H54 (cell line): ENCODE measurements around the gene CST7.
"Not testable (repeated sequence)": the region's sequence is repeated elsewhere in the genome, so short reads cannot be mapped to it uniquely, and the experiment has no call there.

Experiments
- DNase-seq: peaks from one replicate; pipeline ENCODE4 v3.0.0; 2011; ENCODE audit warnings: low spot score, mixed read lengths; ENCODE audit not compliant: insufficient read length
- FAIRE-seq: peaks from 3 replicates; lab custom pipeline; 2011; peaks lifted over from hg19 to GRCh38; lab: Jason Lieb, UNC
- POLR2A ChIP-seq: IDR thresholded peaks from 2 replicates; pipeline ENCODE4 v1.6.1; 2011; ENCODE audit warnings: low read depth, mild to moderate bottlenecking, low read length

CST7 gene

DNA sequence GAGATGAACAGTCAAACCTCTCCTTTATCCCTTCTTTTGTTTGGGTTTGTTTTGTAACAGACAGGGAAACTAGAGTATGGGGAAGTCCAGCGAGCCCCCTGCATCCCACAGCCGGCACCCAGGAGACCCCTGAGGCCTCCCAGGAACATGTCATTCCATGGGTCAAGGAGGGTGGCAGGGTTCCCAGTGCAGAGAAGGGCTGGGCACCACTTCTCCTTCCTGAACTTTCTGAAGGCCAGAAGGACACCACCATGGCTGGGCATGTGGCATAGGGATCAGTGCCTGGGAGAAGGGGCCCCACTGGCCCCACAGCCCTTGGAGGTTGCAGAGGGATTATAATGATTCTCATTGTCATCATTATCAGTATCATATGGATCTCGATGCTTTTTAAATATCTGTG is 13.9 kb upstream of the CST7 start:
- no peak for FAIRE-seq

DNA sequence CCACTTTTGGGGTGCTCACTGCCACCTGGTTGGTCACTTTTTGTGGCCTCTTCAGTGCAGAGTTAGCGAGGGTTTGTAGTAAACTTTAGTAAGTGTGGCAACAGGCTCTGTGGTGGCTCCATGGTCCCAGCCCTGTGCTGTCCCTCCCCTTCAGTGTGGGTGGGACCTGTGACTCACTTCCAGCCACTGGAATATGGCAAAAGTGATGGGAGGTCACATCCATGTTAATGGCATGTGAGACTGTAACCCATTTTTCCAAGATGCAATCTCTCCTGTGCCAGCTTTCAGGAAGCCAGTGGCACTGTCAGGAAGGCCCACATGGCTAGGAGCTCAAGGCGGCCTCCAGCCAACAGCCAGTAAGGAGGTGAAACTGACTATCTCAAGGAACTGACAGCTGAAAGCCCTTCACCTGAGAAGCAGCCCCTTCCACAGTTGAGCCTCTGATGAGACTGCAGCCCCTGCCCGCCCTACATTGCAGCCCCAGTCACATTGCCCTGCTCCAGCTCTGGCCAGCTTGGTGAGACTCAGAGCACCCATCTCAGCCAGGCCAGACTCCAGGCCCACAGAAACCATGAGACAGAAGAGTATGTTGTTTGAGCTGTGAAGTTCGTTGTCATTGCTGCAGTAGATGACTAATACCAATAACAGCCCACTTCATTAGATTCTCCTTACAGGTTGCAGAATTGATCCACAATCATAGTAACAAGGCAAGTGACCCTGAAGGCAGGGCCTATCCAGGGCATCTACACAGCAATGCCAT is 13.1 kb upstream of the CST7 start:
- DNase-seq (no peak), FAIRE-seq (no peak)
- TF ChIP-seq POLR2A, result no peak

More for the DNA sequence above, 13.9 kb upstream of the CST7 start:
- no peak for TF ChIP-seq POLR2A
- no peak for DNase-seq

DNA sequence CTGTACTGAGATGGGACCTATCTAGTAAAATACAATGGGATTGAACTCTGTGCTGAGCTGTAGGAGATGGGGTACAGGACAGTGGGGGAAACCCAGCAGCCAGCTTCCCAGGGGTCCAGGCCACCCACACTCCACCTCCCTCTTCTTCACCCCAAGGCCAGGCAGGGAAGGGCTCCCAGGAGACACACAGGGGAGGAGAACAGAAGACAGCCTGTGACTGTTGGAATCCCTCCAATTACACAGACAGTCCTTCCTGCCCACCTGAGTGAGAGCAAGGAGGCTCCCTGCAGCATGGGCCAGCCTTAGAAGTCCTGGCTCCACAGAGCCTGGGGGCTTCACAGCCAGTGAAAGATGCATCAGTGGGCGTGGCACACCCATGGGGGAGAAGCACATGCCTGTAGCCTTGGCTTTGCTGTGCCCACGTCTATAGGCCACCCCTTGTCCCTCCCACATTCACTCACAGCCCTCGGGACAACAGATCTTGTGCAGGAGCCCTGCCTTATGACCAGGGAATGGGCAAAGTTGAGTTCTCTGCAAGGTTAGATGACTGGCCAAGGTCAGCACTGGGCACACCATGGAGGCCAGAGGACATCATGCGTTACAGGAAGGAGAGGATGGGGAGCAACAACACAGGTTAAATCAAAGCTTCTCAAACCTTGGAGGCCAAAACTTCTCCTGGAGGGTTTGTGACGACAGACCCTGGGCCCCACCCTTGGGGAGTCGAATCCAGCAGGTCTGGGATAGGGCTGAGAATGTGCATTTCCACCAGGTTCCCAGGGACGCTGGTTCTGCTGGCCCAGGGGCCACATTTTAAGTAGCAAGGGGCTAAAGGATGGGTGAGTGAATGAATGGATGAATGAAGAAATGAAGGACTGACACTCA is 12.3 kb upstream of the CST7 start:
- no peak for DNase-seq
- no peak for FAIRE-seq
- no peak for TF ChIP-seq POLR2A

DNA sequence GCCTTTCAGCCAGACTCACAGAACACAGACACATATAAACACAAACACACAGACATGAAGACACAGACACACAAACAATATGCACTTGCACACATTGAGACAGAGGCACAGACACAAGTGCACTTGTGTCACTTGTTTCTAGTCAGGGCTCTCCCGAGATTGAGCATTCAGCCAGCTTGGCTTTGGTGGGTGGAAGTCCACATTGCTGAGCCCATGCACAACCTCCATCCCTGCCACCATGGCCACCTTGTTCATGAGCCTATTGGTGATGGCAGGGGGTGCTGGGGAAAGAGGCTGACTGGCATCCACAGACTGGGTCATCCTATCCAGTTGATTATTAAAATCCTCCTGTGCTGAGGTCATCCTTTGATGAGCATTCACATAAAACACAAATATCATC is 11.5 kb upstream of the CST7 start:
- DNase-seq (no peak), FAIRE-seq (no peak)
- TF ChIP-seq POLR2A, result no peak

DNA sequence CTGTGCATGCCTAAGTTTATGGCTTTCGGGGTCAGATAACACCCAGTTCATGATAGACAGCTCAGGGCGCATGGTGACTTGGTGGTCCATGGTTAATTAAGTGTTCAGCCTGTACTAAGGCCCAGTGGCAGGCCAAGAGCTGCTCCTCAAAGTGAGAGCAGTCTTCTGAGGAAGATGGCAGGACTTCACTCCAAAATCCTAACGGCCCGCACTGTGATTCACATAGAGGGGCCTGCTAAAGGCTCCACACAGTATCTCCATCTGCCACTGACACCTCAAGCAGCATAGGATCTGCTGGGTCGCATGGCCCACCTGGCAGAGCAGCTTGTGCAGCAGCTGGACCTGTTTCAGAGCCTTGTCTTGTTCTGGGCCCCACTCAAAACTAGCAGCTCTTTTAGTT is 10.6 kb upstream of the CST7 start:
- DNase-seq (no peak), FAIRE-seq (no peak)
- TF ChIP-seq POLR2A, result no peak

DNA sequence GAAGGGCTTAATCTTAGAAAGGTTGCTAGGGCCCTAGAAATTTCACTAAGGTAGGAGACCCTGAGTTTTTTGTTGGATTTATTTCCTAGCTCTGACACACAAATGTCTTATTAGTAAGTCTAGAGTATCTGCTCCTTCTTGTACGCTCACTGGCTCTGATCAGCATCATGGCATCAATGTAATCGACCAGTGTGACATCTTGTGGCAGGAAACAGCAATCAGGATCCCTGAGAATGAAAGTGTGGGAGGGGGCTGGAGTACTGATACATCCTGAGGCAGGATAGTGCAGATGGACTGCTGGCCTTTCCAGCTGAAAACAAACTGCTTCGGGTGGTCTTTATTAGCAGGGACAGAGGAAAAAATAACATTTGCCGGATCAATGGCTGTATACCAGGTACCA is 10.0 kb upstream of the CST7 start:
- FAIRE-seq (no peak), DNase-seq (no peak)
- no peak for TF ChIP-seq POLR2A

DNA sequence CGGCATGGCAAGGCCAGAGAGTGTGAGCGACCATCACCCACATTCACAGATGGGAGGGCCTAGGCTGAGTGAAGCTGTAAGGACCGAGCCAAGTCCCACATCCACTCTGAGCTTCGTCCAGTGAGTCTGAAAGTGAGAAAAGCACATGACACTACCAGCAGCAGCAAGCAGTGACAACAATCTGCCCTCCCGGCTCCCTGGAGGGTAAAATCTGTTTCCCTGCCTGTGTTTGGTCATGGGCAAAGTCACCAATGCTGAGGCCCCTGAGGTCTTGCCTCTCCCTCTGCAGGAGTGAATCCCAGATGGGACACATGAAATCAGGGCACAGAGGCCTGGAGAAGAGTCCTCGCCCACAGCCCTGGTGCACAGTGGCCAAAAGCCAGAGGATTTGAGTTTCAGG is 6.4 kb upstream of the CST7 start:
- no peak for FAIRE-seq

DNA sequence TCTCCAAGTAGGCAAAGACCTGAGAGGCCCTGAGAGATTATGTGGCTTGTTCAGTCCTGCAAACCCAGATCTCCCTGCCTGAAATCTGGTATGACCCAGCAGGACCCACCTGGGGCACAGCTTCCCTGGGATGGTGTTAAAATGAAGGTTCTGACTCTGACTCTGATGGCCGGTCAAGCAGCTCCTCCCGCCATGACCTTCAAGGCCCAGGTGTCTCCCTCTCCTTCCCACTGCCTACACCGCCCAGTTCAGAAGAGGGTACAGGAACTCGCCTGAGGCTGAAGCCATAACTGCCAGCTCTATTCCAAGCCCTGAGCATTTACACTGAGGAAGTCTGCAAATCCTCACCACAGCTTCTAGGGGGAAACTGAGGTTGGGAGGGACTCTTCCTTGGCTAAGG is 5.9 kb upstream of the CST7 start:
- FAIRE-seq, result no peak
- no peak for TF ChIP-seq POLR2A
- DNase-seq, result no peak

More for the DNA sequence above, 6.4 kb upstream of the CST7 start:
- TF ChIP-seq POLR2A, result no peak
- DNase-seq, result no peak

DNA sequence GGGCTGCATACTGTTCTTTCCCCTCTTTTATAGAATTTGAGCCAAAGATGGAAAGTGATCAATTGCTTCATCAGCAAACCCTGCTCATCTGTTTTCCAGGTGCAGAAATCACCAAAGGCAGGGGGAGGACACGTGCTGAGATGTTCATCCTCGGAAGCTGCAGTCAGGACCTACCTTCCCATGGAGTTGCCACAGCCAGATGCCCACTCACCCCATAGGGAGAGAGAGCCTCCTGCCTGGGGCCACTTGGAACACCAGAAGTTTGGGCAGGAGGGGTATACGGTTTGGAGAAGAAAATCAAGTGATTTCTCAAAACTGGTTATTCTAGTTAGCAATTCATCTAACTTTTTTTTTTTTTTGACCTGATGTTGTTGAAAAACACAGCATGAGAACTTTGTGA is 5.3 kb upstream of the CST7 start:
- FAIRE-seq (no peak), DNase-seq (no peak)
- TF ChIP-seq POLR2A, result no peak

DNA sequence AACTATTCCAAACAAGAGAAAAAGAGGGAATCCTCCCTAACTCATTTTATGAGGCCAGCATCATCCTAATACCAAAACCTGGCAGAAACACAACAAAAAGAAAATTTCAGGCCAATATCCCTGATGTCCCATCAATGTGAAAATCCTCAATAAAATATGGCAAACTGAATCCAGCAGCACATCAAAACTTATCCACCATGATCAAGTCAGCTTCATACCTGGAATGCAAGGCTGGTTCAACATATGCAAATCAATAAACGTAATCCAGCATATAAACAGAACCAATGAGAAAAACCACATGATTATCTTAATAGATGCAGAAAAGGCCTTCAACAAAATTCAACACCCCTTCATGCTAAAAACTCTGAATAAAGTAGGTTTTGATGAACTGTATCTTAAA is 2.7 kb upstream of the CST7 start:
- FAIRE-seq, DNase-seq: not testable (repeated sequence)

DNA sequence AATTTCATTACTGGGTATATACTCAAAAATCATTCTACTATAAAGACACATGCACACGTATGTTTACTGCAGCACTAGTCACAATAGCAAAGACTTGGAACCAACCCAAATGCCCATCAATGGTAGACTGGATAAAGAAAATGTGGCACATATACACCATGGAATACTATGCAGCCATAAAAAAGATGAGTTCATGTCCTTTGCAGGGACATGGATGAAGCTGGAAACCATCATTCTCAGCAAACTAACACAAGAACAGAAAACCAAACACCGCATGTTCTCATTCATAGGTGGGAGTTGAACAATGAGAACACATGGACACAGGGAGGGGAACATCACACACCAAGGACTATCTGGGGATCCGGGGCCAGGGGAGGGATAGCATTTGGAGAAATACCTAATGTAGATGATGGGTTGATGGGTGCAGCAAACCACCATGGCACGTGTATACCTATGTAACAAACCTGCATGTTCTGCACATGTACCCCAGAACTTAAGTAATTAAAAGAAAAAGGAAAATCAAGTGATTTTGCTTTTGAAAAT is 602 bp upstream of the CST7 start:
- DNase-seq, FAIRE-seq: not testable (repeated sequence)

DNA sequence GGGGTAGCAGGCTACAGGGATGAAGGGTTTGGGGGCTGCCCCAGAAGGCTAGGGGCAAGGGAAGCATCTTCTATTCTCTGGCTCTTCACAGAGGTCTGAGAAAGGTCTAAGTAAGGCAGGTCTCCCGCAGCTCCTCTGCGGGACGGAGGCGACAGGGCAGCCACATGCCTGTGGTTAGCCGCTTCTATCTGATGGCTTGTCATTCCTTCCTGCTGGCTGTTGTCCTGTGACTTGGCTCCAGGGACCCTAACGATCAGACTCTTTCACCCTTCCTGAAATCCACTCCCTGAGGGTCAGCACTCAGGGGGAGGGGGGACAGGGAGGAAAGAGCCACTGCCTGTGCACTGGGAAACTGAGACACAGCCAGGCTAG is 673 bp downstream of the CST7 start:
- no peak for FAIRE-seq
- DNase-seq, result no peak
- TF ChIP-seq POLR2A, result no peak

DNA sequence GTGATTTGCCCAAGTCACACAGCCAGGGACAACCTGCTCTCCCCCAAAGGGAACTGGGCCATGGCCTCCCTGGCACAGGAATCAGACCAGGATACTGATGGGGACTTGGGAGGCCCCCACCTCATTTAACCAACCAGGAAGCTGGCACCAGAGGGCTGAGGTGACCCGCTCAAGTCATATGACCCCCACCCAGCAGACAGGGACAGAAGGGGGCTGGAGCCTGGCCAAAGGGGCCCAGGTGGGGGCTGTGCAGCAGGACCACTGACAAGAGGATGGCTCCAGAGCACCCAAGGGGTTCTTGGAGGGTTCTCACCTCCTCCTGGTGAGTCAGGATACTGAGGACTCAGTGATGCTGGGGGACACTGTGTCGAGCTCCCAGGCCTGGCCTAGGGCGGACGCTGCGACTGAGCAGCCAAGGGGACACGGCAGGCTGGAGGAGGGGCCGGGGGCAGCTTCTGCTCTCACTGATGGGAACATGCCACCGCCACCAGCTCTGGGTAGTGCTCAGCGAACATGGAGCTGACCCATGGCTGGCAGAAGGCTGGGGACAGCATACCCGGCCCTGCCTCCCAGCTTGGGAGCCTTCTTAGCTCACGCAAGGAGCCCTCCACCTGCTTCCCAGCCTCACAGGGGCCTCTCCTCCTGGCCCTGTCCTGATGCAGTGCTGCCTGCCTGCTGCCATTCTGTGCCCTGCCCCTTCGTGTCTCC is 1.2 kb downstream of the CST7 start:
- no peak for TF ChIP-seq POLR2A
- no peak for DNase-seq

More for the DNA sequence above, 1.2 kb downstream of the CST7 start:
- FAIRE-seq, result no peak
